Transverse colon (tissue), 3 donors: ENCODE measurements around the gene GJB6.

Experiments used
- CTCF ChIP-seq, 5 experiments: fragments of 200-600 bp in 3 of 5; fragments of 450-650 bp in 2 of 5; sonication (generic) in 3 of 5; IDR thresholded peaks; 1 replicate in 2 of 5; 2 replicates in 3 of 5; pipeline ENCODE4 v1.5.1; 2016 to 2017; ENCODE audit warnings: antibody characterized with exemption in 5 of 5, inconsistent platforms in 3 of 5, mild to moderate bottlenecking in 2 of 5, moderate library complexity in 1 of 5
- EP300 ChIP-seq: sonication (generic); formaldehyde crosslinking; IDR thresholded peaks from one replicate; pipeline ENCODE4 v1.6.1; 2017; ENCODE audit warnings: antibody characterized with exemption, low read depth

- TF ChIP-seq CTCF (IDR thresholded peaks at IDR 0.05) (no peak), EP300 (no peak)
Observed at GRCh38 chr13:20174656-20175405, 57.3 kb downstream of the GJB6 start.
